Parathyroid adenoma (tissue), 2 donors: ENCODE measurements around the gene FALEC.

Experiments
- H2AFZ ChIP-seq: fragments of 300-600 bp; sonication (generic); one replicate; pipeline ENCODE4 v1.7.0; 2017; ENCODE audit warnings: antibody characterized with exemption, mild to moderate bottlenecking
- H3K27ac ChIP-seq: fragments of 300-600 bp; sonication (generic); one replicate; pipeline ENCODE4 v1.7.0; 2017
- H3K27me3 ChIP-seq: fragments of 300-600 bp; sonication (generic); one replicate; pipeline ENCODE4 v1.7.0; 2017; ENCODE audit warnings: low read length; ENCODE audit not compliant: control insufficient read depth, insufficient read depth
- H3K36me3 ChIP-seq: fragments of 300-600 bp; sonication (generic); one replicate; pipeline ENCODE4 v1.7.0; 2017; ENCODE audit warnings: low read length; ENCODE audit not compliant: control insufficient read depth, insufficient read depth
- H3K4me1 ChIP-seq: fragments of 300-600 bp; sonication (generic); one replicate; pipeline ENCODE4 v1.7.0; 2017; ENCODE audit warnings: control low read depth
- H3K4me2 ChIP-seq: fragments of 300-600 bp; sonication (generic); one replicate; pipeline ENCODE4 v1.7.0; 2017; ENCODE audit warnings: low read length
- H3K4me3 ChIP-seq: fragments of 300-600 bp; sonication (generic); one replicate; pipeline ENCODE4 v1.7.0; 2017; ENCODE audit warnings: low read depth, low read length
- H3K79me2 ChIP-seq: fragments of 300-600 bp; sonication (generic); one replicate; pipeline ENCODE4 v1.7.0; 2017; ENCODE audit warnings: control low read depth
- H3K9ac ChIP-seq: fragments of 300-600 bp; sonication (generic); one replicate; pipeline ENCODE4 v1.7.0; 2017; ENCODE audit warnings: mild to moderate bottlenecking
- H3K9me3 ChIP-seq: fragments of 300-600 bp; sonication (generic); one replicate; pipeline ENCODE4 v1.7.0; 2017; ENCODE audit warnings: low read length; ENCODE audit not compliant: control insufficient read depth
- CTCF ChIP-seq: fragments of 300-600 bp; sonication (generic); IDR thresholded peaks from one replicate; pipeline ENCODE4 v1.7.0; 2017; ENCODE audit warnings: antibody characterized with exemption, mild to moderate bottlenecking
- donor health status: primary hyperparathyroidism.

FALEC gene

GRCh38 chr1:150473659-150474058, 41.9 kb upstream of the FALEC start:
- H3K4me2 ChIP-seq = no peak overlapping the region
- no peak overlapping the region for H3K27ac ChIP-seq
- H3K27me3 ChIP-seq = no peaks in the 10 kb centered on the region
- no peak overlapping the region for H3K4me3 ChIP-seq
- TF ChIP-seq CTCF = no peak
- H3K79me2 ChIP-seq = no peaks in the 10 kb centered on the region
- no peak overlapping the region for H2AFZ ChIP-seq
- H3K4me1 ChIP-seq = no peaks in the 10 kb centered on the region
- H3K36me3 ChIP-seq = no peaks in the 10 kb centered on the region
- no peaks in the 10 kb centered on the region for H3K9me3 ChIP-seq
- H3K9ac ChIP-seq = no peak overlapping the region

GRCh38 chr1:150474869-150475268, 40.7 kb upstream of the FALEC start:
- Histone ChIP-seq H3K36me3 (no peaks in the 10 kb centered on the region), H3K79me2 (no peaks in the 10 kb centered on the region), H3K27me3 (no peaks in the 10 kb centered on the region), H2AFZ (no peak overlapping the region), H3K4me3 (no peak overlapping the region), H3K9ac (no peak overlapping the region), H3K27ac (no peak overlapping the region), H3K9me3 (no peaks in the 10 kb centered on the region), H3K4me2 (no peak overlapping the region), H3K4me1 (no peaks in the 10 kb centered on the region)
- no peak for TF ChIP-seq CTCF

- no peak overlapping the region for H3K9ac ChIP-seq
- no peaks in the 10 kb centered on the region for H3K4me1 ChIP-seq
- H3K27ac ChIP-seq = no peak overlapping the region
- H3K36me3 ChIP-seq = no peaks in the 10 kb centered on the region
- H3K79me2 ChIP-seq = no peaks in the 10 kb centered on the region
- no peaks in the 10 kb centered on the region for H3K27me3 ChIP-seq
- no peak overlapping the region for H3K4me2 ChIP-seq
- H3K9me3 ChIP-seq = no peaks in the 10 kb centered on the region
- H3K4me3 ChIP-seq = no peak overlapping the region
- no peak for TF ChIP-seq CTCF
- H2AFZ ChIP-seq = no peak overlapping the region
These were observed 38.8 kb upstream of the FALEC start for GRCh38 chr1:150476754-150477153.

- no peaks in the 10 kb centered on the region for H3K4me1 ChIP-seq
- no peak overlapping the region for H3K9ac ChIP-seq
- H3K79me2 ChIP-seq = no peaks in the 10 kb centered on the region
- no peak overlapping the region for H3K4me2 ChIP-seq
- no peaks in the 10 kb centered on the region for H3K36me3 ChIP-seq
- H3K27ac ChIP-seq = no peak overlapping the region
- H3K27me3 ChIP-seq = no peaks in the 10 kb centered on the region
- no peak for TF ChIP-seq CTCF
- H3K4me3 ChIP-seq = no peak overlapping the region
- no peak overlapping the region for H2AFZ ChIP-seq
- no peaks in the 10 kb centered on the region for H3K9me3 ChIP-seq
These were observed 38.2 kb upstream of the FALEC start for GRCh38 chr1:150477320-150477719.

GRCh38 chr1:150477733-150478132, 37.8 kb upstream of the FALEC start:
- no peak overlapping the region for H3K4me3 ChIP-seq
- H3K79me2 ChIP-seq = no peaks in the 10 kb centered on the region
- H3K27me3 ChIP-seq = no peaks in the 10 kb centered on the region
- TF ChIP-seq CTCF = no peak
- H3K9ac ChIP-seq = no peak overlapping the region
- H2AFZ ChIP-seq = no peak overlapping the region
- no peaks in the 10 kb centered on the region for H3K9me3 ChIP-seq
- H3K4me2 ChIP-seq = no peak overlapping the region
- H3K4me1 ChIP-seq = no peaks in the 10 kb centered on the region
- H3K27ac ChIP-seq = no peak overlapping the region
- H3K36me3 ChIP-seq = no peaks in the 10 kb centered on the region
